K562 (cell line): Measurements from ENCODE around the gene EFHC1. TPM values are rescaled to one million over a fixed set of nuclear protein-coding genes. Genes with fewer than 3 reads are reported as not detected.

Source experiments
- BACH1 ChIP-seq: fragments of 200-800 bp; sonication (Bioruptor generic); IDR thresholded peaks from 2 replicates; pipeline ENCODE4 v1.6.1; 2016; ENCODE audit warnings: missing genetic modification characterization, missing compliant biosample characterization
- CEBPB ChIP-seq: fragments of 450-650 bp; IDR thresholded peaks from 2 replicates; pipeline ENCODE4 v1.6.1; 2016; ENCODE audit warnings: missing genetic modification characterization, missing compliant biosample characterization
- FOSL1 ChIP-seq: fragments of 200-800 bp; sonication (Bioruptor generic); conservative IDR thresholded peaks from 2 replicates; pipeline ENCODE4 v1.6.1; 2016; ENCODE audit warnings: missing genetic modification characterization, missing compliant biosample characterization
- HNRNPK ChIP-seq: fragments of 200-400 bp; formaldehyde crosslinking; IDR thresholded peaks from one replicate; pipeline ENCODE4 v1.6.1; 2018; ENCODE audit warnings: mild to moderate bottlenecking, low read depth, low read length; ENCODE audit not compliant: poor library complexity, severe bottlenecking
- MITF ChIP-seq: IDR thresholded peaks from 2 replicates; pipeline ENCODE4 v1.6.1; 2014; ENCODE audit warnings: antibody characterized with exemption
- POLR3A ChIP-seq: IDR thresholded peaks from 2 replicates; pipeline ENCODE4 v1.6.1; 2011; ENCODE audit warnings: borderline replicate concordance, mild to moderate bottlenecking, moderate library complexity; ENCODE audit not compliant: insufficient read length, insufficient read depth; ENCODE audit errors: extremely low read depth
- POU5F1 ChIP-seq: fragments of 150-350 bp; IDR thresholded peaks from 2 replicates; pipeline ENCODE4 v1.6.1; 2014; ENCODE audit warnings: borderline replicate concordance, low read length, low read depth, mild to moderate bottlenecking; ENCODE audit not compliant: partially characterized antibody
- SP1 ChIP-seq: sonication (generic); formaldehyde crosslinking; IDR thresholded peaks from 2 replicates; pipeline ENCODE4 v1.8.1; 2022; ENCODE audit warnings: mild to moderate bottlenecking, missing genetic modification reagents
- SRF ChIP-seq, 2 experiments: fragments of 250-450, 450-650 bp in 1 of 2; sonication (Bioruptor Pico) in 1 of 2; sonication (generic) in 1 of 2; formaldehyde crosslinking; IDR thresholded peaks; 2 replicates each; pipeline versions ENCODE4 v1.5.0 to v1.5.1; 2020 to 2022; ENCODE audit warnings: mild to moderate bottlenecking in 1 of 2, missing genetic modification reagents in 1 of 2
- TRIM28 ChIP-seq: fragments of 450-650 bp; IDR thresholded peaks from 2 replicates; pipeline ENCODE4 v1.6.1; 2017
- YY1 ChIP-seq, 3 experiments: IDR thresholded peaks; 2 replicates each; pipeline ENCODE4 v1.6.1; 2011; ENCODE audit warnings: low read length in 2 of 3, mild to moderate bottlenecking in 2 of 3, moderate library complexity in 2 of 3, borderline replicate concordance in 1 of 3, control low read depth in 1 of 3, low read depth in 1 of 3; ENCODE audit not compliant: insufficient read depth in 3 of 3, insufficient replicate concordance in 2 of 3, control insufficient read depth in 1 of 3, insufficient read length in 1 of 3; ENCODE audit errors: extremely low read depth in 1 of 3
- ZBTB2 ChIP-seq: fragments of 450-650 bp; IDR thresholded peaks from 2 replicates; pipeline ENCODE4 v1.6.1; 2016; ENCODE audit warnings: antibody characterized with exemption
- ZFPM2 ChIP-seq: fragments of 250-450 bp; sonication (Bioruptor Pico); IDR thresholded peaks from 2 replicates; pipeline ENCODE4 v1.5.1; 2022; ENCODE audit warnings: mild to moderate bottlenecking
- ZNF143 ChIP-seq: sonication (generic); formaldehyde crosslinking; IDR thresholded peaks from 2 replicates; pipeline ENCODE4 v1.9.0; 2022; ENCODE audit warnings: mild to moderate bottlenecking, missing genetic modification reagents
- ZNF197 ChIP-seq: fragments of 200-800 bp; sonication (Bioruptor generic); IDR thresholded peaks from 2 replicates; pipeline ENCODE4 v1.6.1; 2016; ENCODE audit warnings: low read depth, missing genetic modification characterization, missing compliant biosample characterization
- ZNF263 ChIP-seq: sonication (generic); formaldehyde crosslinking; IDR thresholded peaks from 2 replicates; pipeline ENCODE4 v1.8.0; 2022; ENCODE audit warnings: mild to moderate bottlenecking, missing genetic modification reagents, borderline replicate concordance
- ZNF280A ChIP-seq: fragments of 450-650 bp; IDR thresholded peaks from 2 replicates; pipeline ENCODE4 v1.6.1; 2018; ENCODE audit warnings: mild to moderate bottlenecking, low read depth; ENCODE audit not compliant: partially characterized antibody
- ZNF584 ChIP-seq: fragments of 200-800 bp; sonication (Bioruptor generic); IDR thresholded peaks from 2 replicates; pipeline ENCODE4 v1.6.1; 2016; ENCODE audit warnings: low read depth, mild to moderate bottlenecking, missing genetic modification characterization, missing compliant biosample characterization
- polyA plus RNA-seq, 8 experiments: library from polyadenylated mRNA; depleted of rRNA in 4 of 8; stranded (reverse) in 5 of 8; unstranded in 3 of 8; fragments of >200 nt; fragmentation: Nextera tagmentation in 2 of 8; fragmentation: Illumina TruSeq in 1 of 8; extraction: Ambion mirVana in 2 of 8; extraction: Trizol in 1 of 8; gene quantifications; 2 replicates each; pipeline versions ENCODE4 v1.2.1 to v1.2.3, GENCODE V29; 2011 to 2014; ENCODE audit warnings: inconsistent platforms in 1 of 8, missing spikeins in 1 of 8
- total RNA-seq, 7 experiments: library from RNA; depleted of rRNA in 6 of 7; stranded (reverse); fragments of >200 nt in 6 of 7; fragmentation: Illumina TruSeq in 2 of 7; extraction: Trizol in 2 of 7; gene quantifications; 2 replicates each; pipeline versions ENCODE4 v1.2.1 to v1.2.3, GENCODE V29; 2011 to 2021; ENCODE audit warnings: low replicate concordance in 1 of 7
- TF ChIP-seq, protein P1 (sequence below): fragments of 250-450 bp; sonication (Bioruptor Pico); IDR thresholded peaks from 2 replicates; pipeline ENCODE4 v1.5.0; 2020; ENCODE audit warnings: mild to moderate bottlenecking, borderline replicate concordance

EFHC1 gene
- total and polyA plus RNA-seq, 9 of the 15 experiments (the other 6 are each of a cell fraction or from before 2014, with no cell fraction given), result 9.5 to 31.0 (median 14.9) TPM

GRCh38 chr6:52508261-52508739, 88.2 kb downstream of the EFHC1 start (continued):
- no peak for TF ChIP-seq ZNF584
- 0 out of 2 replicates have a peak, but pooled peaks have one; percentile 2 for TF ChIP-seq BACH1 (tag)
- TF ChIP-seq ZNF280A, result no peak
- peak; percentile 34; the same call in 1 of the 2 replicates for TF ChIP-seq FOSL1 (tag)
- no peak for TF ChIP-seq ZBTB2
- TF ChIP-seq ZNF197, result no peak
- TF ChIP-seq TRIM28, result no peak
- TF ChIP-seq SP1 (CRISPR knock-in tag), result no peak
- TF ChIP-seq HNRNPK, result no peak
- no peak for TF ChIP-seq ZFPM2 (CRISPR knock-in tag)
- TF ChIP-seq POLR3A, result no peak
- no peak for TF ChIP-seq MITF
- peak; percentile 77 for TF ChIP-seq ZNF263 (CRISPR knock-in tag)
- TF ChIP-seq SRF (CRISPR knock-in tag; IDR thresholded peaks at IDR 0.05), result no peak
- TF ChIP-seq POU5F1, result no peak
- no peak for TF ChIP-seq YY1 (IDR thresholded peaks at IDR 0.05; ENCODE audit: borderline replicate concordance in 1 of 3, control insufficient read depth in 1 of 3, extremely low read depth in 1 of 3, insufficient read depth in 3 of 3, insufficient read length in 1 of 3, insufficient replicate concordance in 2 of 3, low read depth in 1 of 3, low read length in 2 of 3)
- peak; percentile 5; the same call in 1 of the 2 replicates for TF ChIP-seq CEBPB
- TF ChIP-seq ZNF143 (CRISPR knock-in tag), result no peak
- TF ChIP-seq, protein P1, sequence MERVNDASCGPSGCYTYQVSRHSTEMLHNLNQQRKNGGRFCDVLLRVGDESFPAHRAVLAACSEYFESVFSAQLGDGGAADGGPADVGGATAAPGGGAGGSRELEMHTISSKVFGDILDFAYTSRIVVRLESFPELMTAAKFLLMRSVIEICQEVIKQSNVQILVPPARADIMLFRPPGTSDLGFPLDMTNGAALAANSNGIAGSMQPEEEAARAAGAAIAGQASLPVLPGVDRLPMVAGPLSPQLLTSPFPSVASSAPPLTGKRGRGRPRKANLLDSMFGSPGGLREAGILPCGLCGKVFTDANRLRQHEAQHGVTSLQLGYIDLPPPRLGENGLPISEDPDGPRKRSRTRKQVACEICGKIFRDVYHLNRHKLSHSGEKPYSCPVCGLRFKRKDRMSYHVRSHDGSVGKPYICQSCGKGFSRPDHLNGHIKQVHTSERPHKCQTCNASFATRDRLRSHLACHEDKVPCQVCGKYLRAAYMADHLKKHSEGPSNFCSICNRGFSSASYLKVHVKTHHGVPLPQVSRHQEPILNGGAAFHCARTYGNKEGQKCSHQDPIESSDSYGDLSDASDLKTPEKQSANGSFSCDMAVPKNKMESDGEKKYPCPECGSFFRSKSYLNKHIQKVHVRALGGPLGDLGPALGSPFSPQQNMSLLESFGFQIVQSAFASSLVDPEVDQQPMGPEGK, result no peak
